ENCODE data around the gene TUBG1. TPM values are rescaled to one million over a fixed set of nuclear protein-coding genes. Genes with fewer than 3 reads are reported as not detected.

The TUBG1 gene
- total RNA-seq, 1 donor from 2014 or later, result 25.0 TPM

DNA sequence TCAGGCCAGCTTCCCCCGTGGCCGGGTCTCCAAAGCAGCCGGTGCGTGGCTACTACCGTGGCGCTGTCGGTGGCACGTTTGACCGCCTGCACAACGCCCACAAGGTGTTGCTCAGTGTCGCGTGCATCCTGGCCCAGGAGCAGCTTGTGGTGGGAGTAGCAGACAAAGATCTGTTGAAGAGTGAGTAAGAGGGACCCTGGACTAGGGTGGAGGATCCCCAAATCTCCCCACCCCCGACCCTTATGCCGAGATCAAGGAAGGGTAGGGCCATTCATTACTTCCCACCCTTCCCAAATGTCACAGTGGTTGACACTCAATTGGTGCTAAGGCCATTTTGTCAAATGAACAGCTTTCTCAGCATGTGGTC, 46.4 kb upstream of the TUBG1 start:
- intact Hi-C loops (cut with micrococcal nuclease), result no loop called here
- H3K4me3 Mint-ChIP-seq, result peak overlapping the region; percentile 93
- ChIA-PET CTCF (no interaction called here), POLR2A (interaction anchor here (1.0 to 4.7 kb wide), 5 partner anchors 9 to 27 kb away, joined by 3 to 23 read pairs (median 6); partner anchors contain the start of gene NAGLU)
- no peaks in the 10 kb centered on the region for H3K9me3 Mint-ChIP-seq
- peaks cover 41% of the 10 kb centered on the region for H3K4me1 Mint-ChIP-seq
- H3K27me3 Mint-ChIP-seq, result no peaks in the 10 kb centered on the region
- peaks cover 38% of the 10 kb centered on the region for H3K36me3 Mint-ChIP-seq (ENCODE audit: low read depth)
- peak overlapping the region; percentile 96 for H3K27ac Mint-ChIP-seq
- ATAC-seq (ENCODE audit: low read depth) (no peak), DNase-seq (no peak)
- TF ChIP-seq, protein P1, sequence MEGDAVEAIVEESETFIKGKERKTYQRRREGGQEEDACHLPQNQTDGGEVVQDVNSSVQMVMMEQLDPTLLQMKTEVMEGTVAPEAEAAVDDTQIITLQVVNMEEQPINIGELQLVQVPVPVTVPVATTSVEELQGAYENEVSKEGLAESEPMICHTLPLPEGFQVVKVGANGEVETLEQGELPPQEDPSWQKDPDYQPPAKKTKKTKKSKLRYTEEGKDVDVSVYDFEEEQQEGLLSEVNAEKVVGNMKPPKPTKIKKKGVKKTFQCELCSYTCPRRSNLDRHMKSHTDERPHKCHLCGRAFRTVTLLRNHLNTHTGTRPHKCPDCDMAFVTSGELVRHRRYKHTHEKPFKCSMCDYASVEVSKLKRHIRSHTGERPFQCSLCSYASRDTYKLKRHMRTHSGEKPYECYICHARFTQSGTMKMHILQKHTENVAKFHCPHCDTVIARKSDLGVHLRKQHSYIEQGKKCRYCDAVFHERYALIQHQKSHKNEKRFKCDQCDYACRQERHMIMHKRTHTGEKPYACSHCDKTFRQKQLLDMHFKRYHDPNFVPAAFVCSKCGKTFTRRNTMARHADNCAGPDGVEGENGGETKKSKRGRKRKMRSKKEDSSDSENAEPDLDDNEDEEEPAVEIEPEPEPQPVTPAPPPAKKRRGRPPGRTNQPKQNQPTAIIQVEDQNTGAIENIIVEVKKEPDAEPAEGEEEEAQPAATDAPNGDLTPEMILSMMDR (IDR thresholded peaks at IDR 0.05), result no peak

- no peak for DNase-seq
- H3K9me3 Mint-ChIP-seq, result no peaks in the 10 kb centered on the region
- H3K4me1 Mint-ChIP-seq, result peaks cover 42% of the 10 kb centered on the region
- no peak for ATAC-seq (ENCODE audit: low read depth)
- H3K27ac Mint-ChIP-seq, result peak overlapping the region; percentile 56
- TF ChIP-seq, protein P1 (IDR thresholded peaks at IDR 0.05), result no peak
- no peaks in the 10 kb centered on the region for H3K27me3 Mint-ChIP-seq
- intact Hi-C loops (cut with micrococcal nuclease), result no loop called here
- ChIA-PET CTCF (no interaction called here), POLR2A (interaction anchor here (1.0 to 4.7 kb wide), 6 partner anchors 9 to 31 kb away, joined by 3 to 23 read pairs (median 8); partner anchors contain the start of gene NAGLU)
- peaks cover 39% of the 10 kb centered on the region for H3K36me3 Mint-ChIP-seq (ENCODE audit: low read depth)
- H3K4me3 Mint-ChIP-seq, result peak overlapping the region; percentile 93
Observed at GRCh38 chr17:42563543-42563942, 45.9 kb upstream of the TUBG1 start.

GRCh38 chr17:42563950-42564349, 45.5 kb upstream of the TUBG1 start:
- Mint-ChIP-seq H3K36me3 (ENCODE audit: low read depth) (peaks cover 43% of the 10 kb centered on the region), H3K4me1 (peaks cover 45% of the 10 kb centered on the region), H3K9me3 (no peaks in the 10 kb centered on the region), H3K27me3 (no peaks in the 10 kb centered on the region), H3K27ac (peak overlapping the region; percentile 56), H3K4me3 (peak overlapping the region; percentile 93)
- ATAC-seq (ENCODE audit: low read depth) (no peak), DNase-seq (no peak)
- intact Hi-C loops (cut with micrococcal nuclease), result no loop called here
- CTCF ChIA-PET, result interaction anchor here (1.0 kb wide), 1 partner anchor 14 kb away, joined by 3 read pairs; the partner anchor contains the start of gene PSMC3IP
- POLR2A ChIA-PET, result interaction anchor here (0.9 to 4.7 kb wide), 7 partner anchors 9 to 797 kb away, joined by 3 to 23 read pairs (median 6); no protein-coding TSS in a partner anchor
- TF ChIP-seq, protein P1 (IDR thresholded peaks at IDR 0.05), result no peak

DNA sequence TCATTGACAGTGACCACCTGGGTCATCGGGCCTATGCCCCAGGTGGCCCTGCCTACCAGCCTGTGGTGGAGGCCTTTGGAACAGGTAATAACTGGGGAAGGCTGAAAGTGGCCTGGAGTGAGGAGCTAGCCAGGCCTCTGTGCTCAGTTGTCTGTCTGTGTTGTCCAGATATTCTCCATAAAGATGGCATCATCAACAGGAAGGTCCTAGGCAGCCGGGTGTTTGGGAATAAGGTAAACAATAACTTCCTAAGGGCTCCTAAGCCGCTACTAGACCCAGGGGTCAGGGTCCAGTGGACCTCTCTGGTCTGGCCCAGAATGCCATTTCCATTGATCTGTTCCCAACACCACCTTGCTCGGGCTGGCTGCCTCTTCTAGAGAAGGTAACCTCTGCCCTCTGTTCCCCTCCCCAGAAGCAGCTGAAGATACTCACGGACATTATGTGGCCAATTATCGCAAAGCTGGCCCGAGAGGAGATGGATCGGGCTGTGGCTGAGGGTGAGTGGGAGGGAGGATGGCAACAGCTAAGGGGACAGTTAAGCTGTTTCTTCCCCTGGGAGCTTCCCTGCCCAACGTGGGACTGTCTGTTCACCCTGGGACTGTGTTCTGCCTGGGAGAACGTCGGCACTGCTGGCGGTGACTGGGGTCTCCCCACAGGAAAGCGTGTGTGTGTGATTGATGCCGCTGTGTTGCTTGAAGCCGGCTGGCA, 44.5 kb upstream of the TUBG1 start:
- TF ChIP-seq, protein P1 (IDR thresholded peaks at IDR 0.05), result no peak
- H3K27ac Mint-ChIP-seq, result no peak overlapping the region
- POLR2A ChIA-PET, result interaction anchor here (0.6 to 4.7 kb wide), 6 partner anchors 10 to 796 kb away, joined by 4 to 62 read pairs (median 8); partner anchors contain the start of gene PSMC3IP
- peaks cover 45% of the 10 kb centered on the region for H3K4me1 Mint-ChIP-seq
- H3K36me3 Mint-ChIP-seq (ENCODE audit: low read depth), result peaks cover 54% of the 10 kb centered on the region
- intact Hi-C loops (cut with micrococcal nuclease), result no loop called here
- H3K27me3 Mint-ChIP-seq, result no peaks in the 10 kb centered on the region
- H3K9me3 Mint-ChIP-seq, result no peaks in the 10 kb centered on the region
- ATAC-seq (ENCODE audit: low read depth), result no peak
- no peak for DNase-seq
- no peak overlapping the region for H3K4me3 Mint-ChIP-seq
- CTCF ChIA-PET, result interaction anchor here (0.9 to 1.0 kb wide), 2 partner anchors 13 to 14 kb away, joined by 3 read pairs; partner anchors contain the start of gene PSMC3IP

GRCh38 chr17:42565523-42566214, 43.8 kb upstream of the TUBG1 start:
- Mint-ChIP-seq H3K27me3 (no peaks in the 10 kb centered on the region), H3K4me1 (peaks cover 44% of the 10 kb centered on the region), H3K36me3 (ENCODE audit: low read depth) (peaks cover 61% of the 10 kb centered on the region), H3K9me3 (no peaks in the 10 kb centered on the region), H3K4me3 (peak overlapping the region; percentile 98), H3K27ac (no peak overlapping the region)
- no peak for DNase-seq
- ATAC-seq (ENCODE audit: low read depth), result no peak
- ChIA-PET POLR2A (interaction anchor here (0.6 to 4.7 kb wide), 6 partner anchors 11 to 259 kb away, joined by 5 to 62 read pairs (median 20); partner anchors contain the start of genes BECN1, NAGLU and PSMC3IP), CTCF (interaction anchor here (0.9 kb wide), 1 partner anchor 13 kb away, joined by 3 read pairs; no protein-coding TSS in a partner anchor)
- TF ChIP-seq, protein P1 (IDR thresholded peaks at IDR 0.05), result no peak
- intact Hi-C loops (cut with micrococcal nuclease), result no loop called here

Measured in activated B cell treated with CpG ODN at 0.5 μM for 24 hours (primary cell).